Mucosa of stomach (tissue), 1 donor: Measurements from ENCODE around the gene LIPC.

Experiments used
- H3K27me3 ChIP-seq: one replicate; pipeline ENCODE4 v1.7.0; 2013; ENCODE audit warnings: mild to moderate bottlenecking, low read length; ENCODE audit not compliant: control insufficient read depth, insufficient read depth
- H3K36me3 ChIP-seq: one replicate; pipeline ENCODE4 v1.7.0; 2013; ENCODE audit warnings: low read length; ENCODE audit not compliant: control insufficient read depth, insufficient read depth
- H3K4me1 ChIP-seq: one replicate; pipeline ENCODE4 v1.7.0; 2013; ENCODE audit warnings: mild to moderate bottlenecking, low read length; ENCODE audit not compliant: control insufficient read depth, insufficient read depth
- H3K4me3 ChIP-seq: one replicate; pipeline ENCODE4 v1.7.0; 2013; ENCODE audit warnings: low read length
- H3K9ac ChIP-seq: one replicate; pipeline ENCODE4 v1.7.0; 2013; ENCODE audit warnings: mild to moderate bottlenecking, low read length, moderate library complexity
- H3K9me3 ChIP-seq: one replicate; pipeline ENCODE4 v1.7.0; 2013; ENCODE audit warnings: mild to moderate bottlenecking, low read length, moderate library complexity; ENCODE audit not compliant: control insufficient read depth
- donor health status: Pancreatic carcinoma.

Gene LIPC

DNA sequence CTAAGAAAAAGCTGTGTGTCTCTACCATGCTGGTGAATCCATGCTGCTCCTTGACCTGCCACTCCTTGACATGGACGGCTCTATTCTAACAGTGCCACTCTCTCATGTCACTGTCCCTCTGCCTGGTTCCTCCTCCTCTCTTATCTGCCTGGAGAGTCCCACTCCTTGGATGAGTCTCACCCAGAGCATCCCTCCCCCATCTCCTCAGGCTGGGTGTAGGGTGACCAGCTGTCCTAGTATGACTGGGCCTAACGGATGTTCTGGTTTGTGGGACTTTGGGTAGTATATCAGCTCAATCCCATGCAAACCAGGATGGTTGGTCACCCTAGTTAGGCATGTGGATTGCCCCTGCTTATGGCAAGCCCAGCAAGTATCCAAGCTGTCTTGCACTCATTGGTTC is 54.3 kb downstream of the LIPC start:
- no peaks in the 10 kb centered on the region for H3K27me3 ChIP-seq
- no peaks in the 10 kb centered on the region for H3K9me3 ChIP-seq
- no peaks in the 10 kb centered on the region for H3K36me3 ChIP-seq
- H3K4me3 ChIP-seq, result no peak overlapping the region
- no peaks in the 10 kb centered on the region for H3K4me1 ChIP-seq
- H3K9ac ChIP-seq, result no peak overlapping the region

- H3K9me3 ChIP-seq, result no peaks in the 10 kb centered on the region
- H3K4me3 ChIP-seq, result no peak overlapping the region
- H3K4me1 ChIP-seq, result no peaks in the 10 kb centered on the region
- H3K27me3 ChIP-seq, result no peaks in the 10 kb centered on the region
- H3K9ac ChIP-seq, result no peak overlapping the region
- no peaks in the 10 kb centered on the region for H3K36me3 ChIP-seq
Observed at GRCh38 chr15:58486564-58486963, 54.8 kb downstream of the LIPC start.

GRCh38 chr15:58487041-58487723 is 55.4 kb downstream of the LIPC start:
- H3K27me3 ChIP-seq, result no peaks in the 10 kb centered on the region
- no peak overlapping the region for H3K4me3 ChIP-seq
- no peaks in the 10 kb centered on the region for H3K9me3 ChIP-seq
- H3K36me3 ChIP-seq, result no peaks in the 10 kb centered on the region
- no peaks in the 10 kb centered on the region for H3K4me1 ChIP-seq
- no peak overlapping the region for H3K9ac ChIP-seq

- H3K27me3 ChIP-seq, result no peaks in the 10 kb centered on the region
- H3K9ac ChIP-seq, result no peak overlapping the region
- no peaks in the 10 kb centered on the region for H3K4me1 ChIP-seq
- no peak overlapping the region for H3K4me3 ChIP-seq
- H3K9me3 ChIP-seq, result no peaks in the 10 kb centered on the region
- H3K36me3 ChIP-seq, result no peaks in the 10 kb centered on the region
Observed at GRCh38 chr15:58487724-58488120, 55.9 kb downstream of the LIPC start.

GRCh38 chr15:58489289-58490085 is 57.7 kb downstream of the LIPC start:
- H3K4me1 ChIP-seq, result no peaks in the 10 kb centered on the region
- no peaks in the 10 kb centered on the region for H3K27me3 ChIP-seq
- H3K4me3 ChIP-seq, result no peak overlapping the region
- no peaks in the 10 kb centered on the region for H3K36me3 ChIP-seq
- no peaks in the 10 kb centered on the region for H3K9me3 ChIP-seq
- H3K9ac ChIP-seq, result no peak overlapping the region

GRCh38 chr15:58490086-58490887 is 58.5 kb downstream of the LIPC start:
- no peaks in the 10 kb centered on the region for H3K9me3 ChIP-seq
- H3K27me3 ChIP-seq, result no peaks in the 10 kb centered on the region
- H3K4me3 ChIP-seq, result no peak overlapping the region
- no peaks in the 10 kb centered on the region for H3K36me3 ChIP-seq
- no peaks in the 10 kb centered on the region for H3K4me1 ChIP-seq
- H3K9ac ChIP-seq, result no peak overlapping the region

GRCh38 chr15:58490888-58491473 is 59.2 kb downstream of the LIPC start:
- no peaks in the 10 kb centered on the region for H3K27me3 ChIP-seq

DNA sequence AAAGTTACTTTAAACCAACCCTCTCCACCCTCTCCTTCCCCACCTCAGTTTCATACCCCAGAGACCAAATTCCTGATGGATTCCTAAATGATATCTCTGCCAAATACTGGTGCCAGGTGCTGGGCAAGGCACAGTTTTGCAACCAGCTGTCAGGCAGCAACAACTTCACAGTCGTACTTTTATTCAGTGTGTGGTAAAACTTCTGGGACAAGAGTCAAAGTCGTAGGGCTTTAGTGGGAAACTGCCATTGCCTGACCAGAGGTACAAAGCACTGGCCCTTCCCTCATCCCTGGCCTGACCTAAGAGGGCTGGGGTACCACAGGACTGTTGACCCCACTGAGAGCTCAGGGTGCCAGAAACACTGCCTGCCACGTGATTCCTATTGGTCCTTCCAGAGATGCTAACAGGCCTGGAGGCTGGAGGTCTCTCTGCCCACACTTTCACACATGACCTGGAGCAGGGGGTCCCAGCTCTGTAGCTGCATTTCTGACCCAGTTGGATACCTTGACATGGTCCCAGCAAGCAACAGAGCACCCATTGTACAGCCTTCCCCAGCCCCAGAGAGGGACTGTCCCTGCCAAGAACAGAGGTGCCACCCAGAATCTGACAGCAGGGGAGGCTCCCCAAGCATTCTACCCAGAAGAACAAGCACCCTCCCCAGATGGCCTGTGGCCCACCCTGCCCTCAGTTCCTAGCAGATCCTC is 59.9 kb downstream of the LIPC start:
- Histone ChIP-seq H3K27me3 (no peaks in the 10 kb centered on the region), H3K36me3 (no peaks in the 10 kb centered on the region), H3K4me1 (no peaks in the 10 kb centered on the region), H3K9ac (no peak overlapping the region), H3K9me3 (no peaks in the 10 kb centered on the region), H3K4me3 (no peak overlapping the region)

More at GRCh38 chr15:58490888-58491473, 59.2 kb downstream of the LIPC start:
- Histone ChIP-seq H3K36me3 (no peaks in the 10 kb centered on the region), H3K9ac (no peak overlapping the region), H3K4me1 (no peaks in the 10 kb centered on the region), H3K9me3 (no peaks in the 10 kb centered on the region), H3K4me3 (no peak overlapping the region)

DNA sequence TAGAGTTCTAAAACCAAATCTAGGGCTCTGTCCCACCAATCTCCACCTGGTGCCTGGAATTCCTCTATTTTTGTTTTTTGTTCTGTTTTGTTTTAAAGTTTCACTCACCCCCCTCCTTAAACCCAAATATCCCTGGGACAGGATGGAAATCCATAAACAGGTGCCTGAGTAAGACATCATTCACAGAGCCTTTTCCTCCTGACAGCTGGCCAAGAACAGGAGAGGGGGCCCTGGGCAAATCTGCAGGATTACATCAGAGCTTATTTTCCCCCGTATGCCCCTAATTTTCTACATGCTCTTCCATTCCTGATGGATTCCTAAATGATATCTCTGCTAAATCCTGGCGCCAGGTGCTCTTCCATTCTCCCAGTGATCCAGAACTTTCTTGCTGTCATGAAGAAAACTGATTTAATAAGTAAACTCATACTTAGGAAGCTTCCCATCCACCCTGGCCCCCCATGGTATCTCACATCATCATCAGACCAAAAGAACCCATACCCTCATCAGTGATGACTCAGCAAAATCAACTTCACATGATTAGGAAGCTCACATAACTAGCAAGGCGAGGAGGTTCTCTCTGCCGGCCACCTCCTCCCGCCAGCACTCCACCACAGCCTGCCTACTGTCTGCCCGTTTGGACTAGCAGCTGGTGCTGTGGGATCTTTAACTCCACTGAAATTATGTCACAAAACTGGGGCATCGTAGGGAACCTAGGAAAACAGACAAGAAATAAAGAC is 61.0 kb downstream of the LIPC start:
- no peak overlapping the region for H3K4me3 ChIP-seq
- no peak overlapping the region for H3K9ac ChIP-seq

GRCh38 chr15:58494567-58494966 is 62.8 kb downstream of the LIPC start:
- Histone ChIP-seq H3K36me3 (no peaks in the 10 kb centered on the region), H3K4me1 (no peaks in the 10 kb centered on the region), H3K9me3 (no peaks in the 10 kb centered on the region), H3K9ac (no peak overlapping the region), H3K27me3 (no peaks in the 10 kb centered on the region), H3K4me3 (no peak overlapping the region)

More for the DNA sequence above, 61.0 kb downstream of the LIPC start:
- Histone ChIP-seq H3K36me3 (no peaks in the 10 kb centered on the region), H3K9me3 (no peaks in the 10 kb centered on the region), H3K4me1 (no peaks in the 10 kb centered on the region), H3K27me3 (no peaks in the 10 kb centered on the region)

DNA sequence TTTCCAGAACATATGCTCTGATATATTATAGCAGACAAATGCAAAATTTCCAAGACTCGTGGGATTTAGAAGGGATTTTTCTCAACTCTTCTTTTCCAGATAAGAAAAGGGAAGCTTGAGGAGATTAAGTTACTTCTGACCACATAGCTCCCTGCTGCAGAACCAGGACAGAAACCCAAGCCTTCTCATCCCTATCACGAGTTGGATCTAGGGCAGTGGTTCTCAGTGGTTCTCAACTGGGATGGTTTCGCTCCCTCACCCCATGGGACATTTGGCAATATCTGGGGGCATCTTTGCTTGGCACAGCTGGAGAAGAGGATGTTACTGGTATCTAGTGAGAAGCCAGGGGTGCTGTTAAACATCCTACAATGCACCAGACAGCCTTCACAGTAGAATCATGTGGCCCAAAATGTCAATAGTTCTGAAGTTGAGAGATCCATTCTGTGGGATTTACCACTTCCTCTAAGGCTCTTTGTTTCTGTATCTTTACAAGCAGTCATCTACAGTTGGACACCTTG is 64.2 kb downstream of the LIPC start:
- H3K36me3 ChIP-seq, result no peaks in the 10 kb centered on the region
- no peaks in the 10 kb centered on the region for H3K27me3 ChIP-seq
- H3K4me3 ChIP-seq, result no peak overlapping the region
- H3K9ac ChIP-seq, result no peak overlapping the region
- no peaks in the 10 kb centered on the region for H3K4me1 ChIP-seq
- H3K9me3 ChIP-seq, result no peaks in the 10 kb centered on the region
